PC-9 (cell line): Measurements from ENCODE around the gene PCDHB3.

Source experiments
- EZH2 ChIP-seq: fragments of 200-600 bp; sonication (generic); IDR thresholded peaks from 2 replicates; pipeline ENCODE4 v1.8.0; 2017; ENCODE audit warnings: antibody characterized with exemption, low read depth
- TF ChIP-seq, protein P1 (sequence below): fragments of 200-600 bp; sonication (generic); conservative IDR thresholded peaks from 2 replicates; pipeline ENCODE4 v1.6.1; 2017; ENCODE audit warnings: mixed run types, antibody characterized with exemption, mild to moderate bottlenecking, moderate library complexity

- TF ChIP-seq, protein P1, sequence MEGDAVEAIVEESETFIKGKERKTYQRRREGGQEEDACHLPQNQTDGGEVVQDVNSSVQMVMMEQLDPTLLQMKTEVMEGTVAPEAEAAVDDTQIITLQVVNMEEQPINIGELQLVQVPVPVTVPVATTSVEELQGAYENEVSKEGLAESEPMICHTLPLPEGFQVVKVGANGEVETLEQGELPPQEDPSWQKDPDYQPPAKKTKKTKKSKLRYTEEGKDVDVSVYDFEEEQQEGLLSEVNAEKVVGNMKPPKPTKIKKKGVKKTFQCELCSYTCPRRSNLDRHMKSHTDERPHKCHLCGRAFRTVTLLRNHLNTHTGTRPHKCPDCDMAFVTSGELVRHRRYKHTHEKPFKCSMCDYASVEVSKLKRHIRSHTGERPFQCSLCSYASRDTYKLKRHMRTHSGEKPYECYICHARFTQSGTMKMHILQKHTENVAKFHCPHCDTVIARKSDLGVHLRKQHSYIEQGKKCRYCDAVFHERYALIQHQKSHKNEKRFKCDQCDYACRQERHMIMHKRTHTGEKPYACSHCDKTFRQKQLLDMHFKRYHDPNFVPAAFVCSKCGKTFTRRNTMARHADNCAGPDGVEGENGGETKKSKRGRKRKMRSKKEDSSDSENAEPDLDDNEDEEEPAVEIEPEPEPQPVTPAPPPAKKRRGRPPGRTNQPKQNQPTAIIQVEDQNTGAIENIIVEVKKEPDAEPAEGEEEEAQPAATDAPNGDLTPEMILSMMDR: no peak
- TF ChIP-seq EZH2: no peak
Measured at GRCh38 chr5:141121985-141122384, 21.7 kb downstream of the PCDHB3 start.
